ENCODE measurements around the gene POLR3C.

DNA sequence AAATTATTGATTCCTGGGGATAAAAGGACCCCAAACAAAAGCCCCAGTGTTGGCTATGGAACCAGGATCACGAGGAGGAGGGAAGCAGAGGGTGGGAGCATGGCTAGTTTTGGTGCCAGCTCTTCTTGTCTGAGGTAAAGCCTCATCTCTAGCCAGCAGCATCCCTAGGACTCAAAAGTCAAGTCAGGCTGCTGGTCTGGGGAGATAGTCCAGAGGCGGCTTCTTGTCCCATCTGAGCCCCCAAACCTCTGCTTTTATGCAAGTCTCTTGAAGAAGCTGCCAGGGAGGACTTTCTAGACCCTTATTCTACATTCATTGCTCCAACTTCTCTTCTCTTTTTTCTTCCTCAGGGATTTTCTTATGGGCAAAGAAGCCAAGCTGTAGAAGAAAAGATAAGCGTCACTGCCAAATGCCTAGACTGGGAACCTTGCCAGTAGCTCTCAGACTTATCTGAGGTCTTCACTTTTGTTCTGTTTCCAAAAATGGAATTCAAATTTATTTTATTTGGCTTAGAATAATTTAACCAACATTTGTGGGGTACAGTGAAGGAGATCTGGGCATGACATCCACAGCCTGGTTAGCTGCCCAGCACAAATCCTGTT lies 68.6 kb downstream of the POLR3C start:
- TF ChIP-seq, protein P1, sequence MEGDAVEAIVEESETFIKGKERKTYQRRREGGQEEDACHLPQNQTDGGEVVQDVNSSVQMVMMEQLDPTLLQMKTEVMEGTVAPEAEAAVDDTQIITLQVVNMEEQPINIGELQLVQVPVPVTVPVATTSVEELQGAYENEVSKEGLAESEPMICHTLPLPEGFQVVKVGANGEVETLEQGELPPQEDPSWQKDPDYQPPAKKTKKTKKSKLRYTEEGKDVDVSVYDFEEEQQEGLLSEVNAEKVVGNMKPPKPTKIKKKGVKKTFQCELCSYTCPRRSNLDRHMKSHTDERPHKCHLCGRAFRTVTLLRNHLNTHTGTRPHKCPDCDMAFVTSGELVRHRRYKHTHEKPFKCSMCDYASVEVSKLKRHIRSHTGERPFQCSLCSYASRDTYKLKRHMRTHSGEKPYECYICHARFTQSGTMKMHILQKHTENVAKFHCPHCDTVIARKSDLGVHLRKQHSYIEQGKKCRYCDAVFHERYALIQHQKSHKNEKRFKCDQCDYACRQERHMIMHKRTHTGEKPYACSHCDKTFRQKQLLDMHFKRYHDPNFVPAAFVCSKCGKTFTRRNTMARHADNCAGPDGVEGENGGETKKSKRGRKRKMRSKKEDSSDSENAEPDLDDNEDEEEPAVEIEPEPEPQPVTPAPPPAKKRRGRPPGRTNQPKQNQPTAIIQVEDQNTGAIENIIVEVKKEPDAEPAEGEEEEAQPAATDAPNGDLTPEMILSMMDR (IDR thresholded peaks at IDR 0.05): no peak
- TF ChIP-seq POLR2A (IDR thresholded peaks at IDR 0.05): no peak

All from thyroid gland (tissue), 4 donors.